K562 (cell line): ENCODE results near the gene CACNA1C. TPM values are rescaled to one million over a fixed set of nuclear protein-coding genes. Genes with fewer than 3 reads are reported as not detected.

Source experiments
- CTCF ChIP-seq, 3 experiments: IDR thresholded peaks in 2 of 3; conservative IDR thresholded peaks in 1 of 3; 2 replicates each; pipeline ENCODE4 v1.5.1; 2011 to 2012; ENCODE audit warnings: low read length in 3 of 3, mild to moderate bottlenecking in 3 of 3, control low read depth in 2 of 3, improper control_type of control experiment in 1 of 3, inconsistent platforms in 1 of 3, low read depth in 1 of 3, mixed read lengths in 1 of 3, moderate library complexity in 1 of 3; ENCODE audit not compliant: insufficient read depth in 2 of 3
- FUS ChIP-seq: fragments of 200-400 bp; formaldehyde crosslinking; optimal IDR thresholded peaks from 2 replicates; pipeline ENCODE3; 2017; ENCODE audit warnings: low read depth, low read length
- HNRNPL ChIP-seq: fragments of 200-400 bp; formaldehyde crosslinking; IDR thresholded peaks from 2 replicates; pipeline ENCODE4 v1.6.1; 2017; ENCODE audit warnings: low read depth, mild to moderate bottlenecking, low read length
- JUN ChIP-seq, 2 experiments: sonication (generic) in 1 of 2; formaldehyde crosslinking in 1 of 2; IDR thresholded peaks; 2 replicates each; pipeline versions ENCODE4 v1.6.1 to v1.8.0; 2012 to 2022; ENCODE audit warnings: borderline replicate concordance in 2 of 2, mild to moderate bottlenecking in 2 of 2, improper control_type of control experiment in 1 of 2, low read depth in 1 of 2, low read length in 1 of 2, missing genetic modification reagents in 1 of 2
- KLF6 ChIP-seq: fragments of 250-450 bp; sonication (Bioruptor Pico); IDR thresholded peaks from 2 replicates; pipeline ENCODE4 v1.4.0; 2020; ENCODE audit warnings: mild to moderate bottlenecking, moderate library complexity, borderline replicate concordance
- PTBP1 ChIP-seq: fragments of 200-400 bp; formaldehyde crosslinking; IDR thresholded peaks from 2 replicates; pipeline ENCODE4 v1.6.1; 2017; ENCODE audit warnings: low read depth, low read length
- U2AF2 ChIP-seq: fragments of 200-400 bp; formaldehyde crosslinking; optimal IDR thresholded peaks from 2 replicates; pipeline ENCODE3; 2017; ENCODE audit warnings: low read depth, mild to moderate bottlenecking, low read length
- ZC3H11A ChIP-seq: IDR thresholded peaks from 2 replicates; pipeline ENCODE4 v1.6.1; 2012; ENCODE audit warnings: low read depth, low read length, improper control_type of control experiment
- ZFP30 ChIP-seq: fragments of 250-450 bp; sonication (Bioruptor Pico); IDR thresholded peaks from 2 replicates; pipeline ENCODE4 v1.8.0; 2022; ENCODE audit warnings: moderate library complexity, mild to moderate bottlenecking, inconsistent platforms, borderline replicate concordance
- ZNF282 ChIP-seq: sonication (generic); formaldehyde crosslinking; IDR thresholded peaks from 2 replicates; pipeline ENCODE4 v1.8.1; 2023; ENCODE audit warnings: missing genetic modification reagents
- polyA plus RNA-seq, 8 experiments: library from polyadenylated mRNA; depleted of rRNA in 4 of 8; stranded (reverse) in 5 of 8; unstranded in 3 of 8; fragments of >200 nt; fragmentation: Nextera tagmentation in 2 of 8; fragmentation: Illumina TruSeq in 1 of 8; extraction: Ambion mirVana in 2 of 8; extraction: Trizol in 1 of 8; gene quantifications; 2 replicates each; pipeline versions ENCODE4 v1.2.1 to v1.2.3, GENCODE V29; 2011 to 2014; ENCODE audit warnings: inconsistent platforms in 1 of 8, missing spikeins in 1 of 8
- total RNA-seq, 7 experiments: library from RNA; depleted of rRNA in 6 of 7; stranded (reverse); fragments of >200 nt in 6 of 7; fragmentation: Illumina TruSeq in 2 of 7; extraction: Trizol in 2 of 7; gene quantifications; 2 replicates each; pipeline versions ENCODE4 v1.2.1 to v1.2.3, GENCODE V29; 2011 to 2021; ENCODE audit warnings: low replicate concordance in 1 of 7
- TF ChIP-seq, protein P1 (sequence below), 2 experiments: fragments of 250-450 bp in 1 of 2; fragments of 450-650 bp in 1 of 2; sonication (Bioruptor Pico) in 1 of 2; IDR thresholded peaks; 2 replicates each; pipeline versions ENCODE4 v1.6.1 to v1.8.0; 2016 to 2021; ENCODE audit warnings: mild to moderate bottlenecking in 2 of 2, moderate library complexity in 2 of 2, missing compliant biosample characterization in 1 of 2, missing genetic modification characterization in 1 of 2
- TF ChIP-seq, protein P2 (sequence below): sonication (generic); formaldehyde crosslinking; IDR thresholded peaks from 2 replicates; pipeline ENCODE4 v1.8.0; 2022; ENCODE audit warnings: mild to moderate bottlenecking, missing genetic modification reagents, borderline replicate concordance

The CACNA1C gene
- total and polyA plus RNA-seq, 9 of the 15 experiments (the other 6 are each of a cell fraction or from before 2014, with no cell fraction given) = not detected

DNA sequence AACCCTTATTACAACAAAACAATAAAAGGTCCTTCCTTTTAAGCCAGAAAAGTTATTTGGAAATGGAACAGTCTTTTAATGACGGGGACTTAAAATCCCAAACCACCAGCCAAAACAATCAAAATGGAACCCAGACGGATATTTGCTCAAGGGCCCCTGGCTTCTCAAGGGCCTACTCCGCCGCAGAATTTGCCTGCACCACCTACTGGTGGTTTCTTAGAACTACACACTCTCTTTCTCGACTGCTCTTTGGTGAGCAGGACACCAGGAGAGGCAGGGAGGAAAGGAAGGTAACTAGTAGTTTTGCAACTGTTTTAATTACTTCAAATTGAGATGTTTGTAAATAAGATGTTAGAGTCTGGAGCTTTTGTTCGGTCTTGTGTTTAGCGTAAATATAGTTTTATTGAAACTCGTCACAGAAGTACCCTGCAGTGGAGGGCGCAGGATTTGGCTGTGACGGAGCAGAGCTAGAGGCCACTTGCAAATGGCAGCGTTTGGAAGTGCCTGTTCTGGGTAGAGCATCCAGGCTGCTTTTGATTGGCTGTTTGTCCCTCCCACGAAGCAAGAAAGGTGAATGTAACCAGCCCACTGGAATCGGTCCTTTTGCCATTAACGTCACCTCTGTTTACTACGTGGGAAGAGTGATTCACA, 238.5 kb downstream of the CACNA1C start (continued):
- TF ChIP-seq, protein P1, sequence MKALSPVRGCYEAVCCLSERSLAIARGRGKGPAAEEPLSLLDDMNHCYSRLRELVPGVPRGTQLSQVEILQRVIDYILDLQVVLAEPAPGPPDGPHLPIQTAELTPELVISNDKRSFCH (CRISPR knock-in tag; IDR thresholded peaks at IDR 0.05) = no peak
- TF ChIP-seq, protein P1 (tag; IDR thresholded peaks at IDR 0.05) = no peak
- TF ChIP-seq JUN (IDR thresholded peaks at IDR 0.05; ENCODE audit: borderline replicate concordance, low read depth, low read length) (no peak), JUN (CRISPR knock-in tag; IDR thresholded peaks at IDR 0.05; ENCODE audit: borderline replicate concordance) (no peak), KLF6 (no peak), CTCF (IDR thresholded peaks at IDR 0.05 in 2 of 3, conservative IDR thresholded peaks at IDR 0.05 in 1 of 3; ENCODE audit: insufficient read depth in 2 of 3, low read depth in 1 of 3, low read length in 3 of 3) (peak; percentile 56 to 69 (median 59)), HNRNPL (no peak), FUS (no peak), U2AF2 (no peak), PTBP1 (no peak), ZC3H11A (no peak), ZNF282 (CRISPR knock-in tag) (no peak), ZFP30 (CRISPR knock-in tag) (no peak)
- TF ChIP-seq, protein P2, sequence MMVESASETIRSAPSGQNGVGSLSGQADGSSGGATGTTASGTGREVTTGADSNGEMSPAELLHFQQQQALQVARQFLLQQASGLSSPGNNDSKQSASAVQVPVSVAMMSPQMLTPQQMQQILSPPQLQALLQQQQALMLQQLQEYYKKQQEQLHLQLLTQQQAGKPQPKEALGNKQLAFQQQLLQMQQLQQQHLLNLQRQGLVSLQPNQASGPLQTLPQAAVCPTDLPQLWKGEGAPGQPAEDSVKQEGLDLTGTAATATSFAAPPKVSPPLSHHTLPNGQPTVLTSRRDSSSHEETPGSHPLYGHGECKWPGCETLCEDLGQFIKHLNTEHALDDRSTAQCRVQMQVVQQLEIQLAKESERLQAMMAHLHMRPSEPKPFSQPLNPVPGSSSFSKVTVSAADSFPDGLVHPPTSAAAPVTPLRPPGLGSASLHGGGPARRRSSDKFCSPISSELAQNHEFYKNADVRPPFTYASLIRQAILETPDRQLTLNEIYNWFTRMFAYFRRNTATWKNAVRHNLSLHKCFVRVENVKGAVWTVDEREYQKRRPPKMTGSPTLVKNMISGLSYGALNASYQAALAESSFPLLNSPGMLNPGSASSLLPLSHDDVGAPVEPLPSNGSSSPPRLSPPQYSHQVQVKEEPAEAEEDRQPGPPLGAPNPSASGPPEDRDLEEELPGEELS (CRISPR knock-in tag) = no peak
- TF ChIP-seq, all 486 proteins: peak for 3
